Endothelial cell of coronary artery (primary cell): Measurements from ENCODE around the gene GLUD1. TPM values are rescaled to one million over a fixed set of nuclear protein-coding genes. Genes with fewer than 3 reads are reported as not detected.

Experiments
- total RNA-seq: library from RNA; depleted of rRNA; stranded (reverse); fragments of >200 nt; gene quantifications from 2 replicates; pipeline ENCODE4 v1.2.3, GENCODE V29; 2014

Gene GLUD1
- total RNA-seq, result 172 and 229 TPM in 2 replicates

GRCh38 chr10:87094373-87095235 lies at the start of gene GLUD1, which contains the start of gene SHLD2:
GLUD1 (minus strand) TSS chr10:87094843; CDS start chr10:87094769, 74 bp downstream.
SHLD2 (plus strand) TSS chr10:87095206; CDS start chr10:87151355, 56,149 bp downstream.

GRCh38 chr10:87020056-87020455 lies 74.6 kb downstream of the GLUD1 start, which contains the start of gene FAM25A:
FAM25A (plus strand) TSS chr10:87020294; CDS start chr10:87020325, 31 bp downstream.

Other genes starting within 250 kb of the GLUD1 start
- gene MMRN2, start 137.2 kb downstream of the GLUD1 start, total RNA-seq, result 316 and 430 TPM in 2 replicates
- gene SNCG, start 136.2 kb downstream of the GLUD1 start, total RNA-seq, result 74.1 and 90.4 TPM in 2 replicates
- 21.6 and 26.6 TPM in 2 replicates for gene ADIRF, start 126.4 kb downstream of the GLUD1 start, total RNA-seq
- gene FAM25A, start 74.5 kb downstream of the GLUD1 start, total RNA-seq, result not detected in 2 replicates
- gene SHLD2, start 363 bp upstream of the GLUD1 start, total RNA-seq, result 18.6 and 19.1 TPM in 2 replicates
- gene NUTM2A, start 130.6 kb upstream of the GLUD1 start, total RNA-seq, result 0.19 and 0.27 TPM in 2 replicates